Activated CD8-positive, alpha-beta T cell treated with anti-CD3 and anti-CD28 coated beads for 36 hours (primary cell): Measurements from ENCODE around the gene CCNJL. TPM values are rescaled to one million over a fixed set of nuclear protein-coding genes. Genes with fewer than 3 reads are reported as not detected.

ENCODE experiments used
- ATAC-seq: fragments of 200-7000 bp; cut with Tn5 transposase; one replicate; pipeline ENCODE4 v1.10.0; 2021; ENCODE audit warnings: mild to moderate bottlenecking, moderate library complexity
- CTCF ChIA-PET: fragments of 350-600 bp; sonication (Branson Sonifier 250); formaldehyde crosslinking; loops from one replicate; lab custom pipeline; 2021; ENCODE audit warnings: antibody characterized with exemption; lab: Charles Lee
- POLR2A ChIA-PET: fragments of 350-600 bp; sonication (Branson Sonifier 250); formaldehyde crosslinking; loops from one replicate; lab custom pipeline; 2021; ENCODE audit warnings: antibody characterized with exemption; lab: Charles Lee
- DNase-seq: peaks from one replicate; pipeline ENCODE4 v3.0.0-alpha.2; 2020
- H3K27ac Mint-ChIP-seq: one replicate; pipeline ENCODE4 v1.8.0; 2021; ENCODE audit warnings: mild to moderate bottlenecking, mixed read lengths
- H3K27me3 Mint-ChIP-seq: one replicate; pipeline ENCODE4 v1.8.0; 2021; ENCODE audit warnings: mixed read lengths
- H3K36me3 Mint-ChIP-seq: one replicate; pipeline ENCODE4 v1.8.0; 2021; ENCODE audit warnings: low read depth, mixed read lengths
- H3K4me1 Mint-ChIP-seq: one replicate; pipeline ENCODE4 v1.8.0; 2021; ENCODE audit warnings: low read depth, mixed read lengths
- H3K4me3 Mint-ChIP-seq: one replicate; pipeline ENCODE4 v1.8.0; 2021; ENCODE audit warnings: mild to moderate bottlenecking, moderate library complexity, mixed read lengths
- H3K9me3 Mint-ChIP-seq: one replicate; pipeline ENCODE4 v1.8.0; 2021; ENCODE audit warnings: mixed read lengths
- intact Hi-C: fragments of 100-400 bp; cut with micrococcal nuclease; formaldehyde crosslinking; loops from one replicate; pipeline ENCODE4 v1.10.0; 2022
- total RNA-seq, 2 experiments: library from RNA; stranded (reverse); gene quantifications; one replicate each; pipeline ENCODE4 v1.2.3, GENCODE V29; 2021
- TF ChIP-seq, protein P1 (sequence below): fragments of 200-600 bp; IDR thresholded peaks from one replicate; pipeline ENCODE4 v1.8.0; 2022; ENCODE audit warnings: antibody characterized with exemption, mild to moderate bottlenecking

The CCNJL gene
- total RNA-seq, 2 experiments from 2014 or later: not detected

DNA sequence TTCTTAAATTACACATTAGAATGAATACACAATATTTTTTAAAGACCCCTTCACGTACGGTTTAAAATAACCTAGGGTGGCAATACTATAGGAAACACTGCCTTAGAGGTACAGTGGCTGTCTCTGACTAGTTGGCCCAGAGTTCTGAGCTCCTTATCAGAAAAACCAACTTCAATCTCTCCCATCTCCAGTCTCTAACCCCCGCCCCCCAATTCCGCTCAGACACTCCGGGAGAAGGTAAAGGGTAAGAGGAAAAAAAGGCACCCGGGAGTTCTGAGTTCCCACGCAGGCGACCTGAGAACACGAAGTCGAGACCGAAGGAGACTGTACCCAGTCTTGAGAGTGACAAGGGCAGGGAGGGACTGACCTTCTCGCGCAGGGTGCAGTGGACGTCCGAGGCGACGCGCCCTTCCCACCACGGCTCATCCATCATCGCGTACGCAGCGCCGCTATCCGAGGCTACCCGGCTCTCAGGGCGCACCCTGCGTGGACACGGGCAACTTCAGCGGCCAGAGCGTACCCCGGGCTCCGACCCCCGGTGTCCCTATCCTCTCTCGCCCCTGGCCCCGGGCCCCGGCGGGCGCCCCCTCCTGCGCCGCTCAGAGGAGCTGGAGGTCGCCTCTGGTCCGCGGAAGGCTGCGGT lies 752 bp downstream of the CCNJL start:
- Mint-ChIP-seq H3K4me1 (peaks cover 8% of the 10 kb centered on the region), H3K36me3 (no peaks in the 10 kb centered on the region), H3K27me3 (peaks cover 55% of the 10 kb centered on the region), H3K27ac (no peak overlapping the region), H3K4me3 (peak overlapping the region; percentile 38), H3K9me3 (no peaks in the 10 kb centered on the region)
- TF ChIP-seq, protein P1, sequence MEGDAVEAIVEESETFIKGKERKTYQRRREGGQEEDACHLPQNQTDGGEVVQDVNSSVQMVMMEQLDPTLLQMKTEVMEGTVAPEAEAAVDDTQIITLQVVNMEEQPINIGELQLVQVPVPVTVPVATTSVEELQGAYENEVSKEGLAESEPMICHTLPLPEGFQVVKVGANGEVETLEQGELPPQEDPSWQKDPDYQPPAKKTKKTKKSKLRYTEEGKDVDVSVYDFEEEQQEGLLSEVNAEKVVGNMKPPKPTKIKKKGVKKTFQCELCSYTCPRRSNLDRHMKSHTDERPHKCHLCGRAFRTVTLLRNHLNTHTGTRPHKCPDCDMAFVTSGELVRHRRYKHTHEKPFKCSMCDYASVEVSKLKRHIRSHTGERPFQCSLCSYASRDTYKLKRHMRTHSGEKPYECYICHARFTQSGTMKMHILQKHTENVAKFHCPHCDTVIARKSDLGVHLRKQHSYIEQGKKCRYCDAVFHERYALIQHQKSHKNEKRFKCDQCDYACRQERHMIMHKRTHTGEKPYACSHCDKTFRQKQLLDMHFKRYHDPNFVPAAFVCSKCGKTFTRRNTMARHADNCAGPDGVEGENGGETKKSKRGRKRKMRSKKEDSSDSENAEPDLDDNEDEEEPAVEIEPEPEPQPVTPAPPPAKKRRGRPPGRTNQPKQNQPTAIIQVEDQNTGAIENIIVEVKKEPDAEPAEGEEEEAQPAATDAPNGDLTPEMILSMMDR: no peak
- POLR2A ChIA-PET: no interaction called here
- intact Hi-C loops: no loop called here
- DNase-seq (no peak), ATAC-seq (no peak)
- CTCF ChIA-PET: interaction anchor here (2.7 kb wide), 1 partner anchor 33 kb away, joined by 10 read pairs; no protein-coding TSS in a partner anchor

GRCh38 chr5:160310552-160311295 lies 1.6 kb downstream of the CCNJL start:
- CTCF ChIA-PET: no interaction called here
- no peaks in the 10 kb centered on the region for H3K36me3 Mint-ChIP-seq

GRCh38 chr5:160310140-160310539 lies 2.2 kb downstream of the CCNJL start:
- H3K27me3 Mint-ChIP-seq: peaks cover 51% of the 10 kb centered on the region
- CTCF ChIA-PET: no interaction called here

More at GRCh38 chr5:160310552-160311295, 1.6 kb downstream of the CCNJL start:
- no peak for DNase-seq
- Mint-ChIP-seq H3K27me3 (peaks cover 51% of the 10 kb centered on the region), H3K4me3 (no peak overlapping the region), H3K27ac (no peak overlapping the region), H3K9me3 (no peaks in the 10 kb centered on the region), H3K4me1 (peaks cover 8% of the 10 kb centered on the region)
- TF ChIP-seq, protein P1: no peak
- no peak for ATAC-seq
- intact Hi-C loops: no loop called here
- POLR2A ChIA-PET: no interaction called here

GRCh38 chr5:160306696-160307095 lies 5.7 kb downstream of the CCNJL start:
- no peaks in the 10 kb centered on the region for H3K36me3 Mint-ChIP-seq
- ATAC-seq (no peak), DNase-seq (no peak)
- H3K4me3 Mint-ChIP-seq: no peak overlapping the region
- intact Hi-C loops: no loop called here
- H3K4me1 Mint-ChIP-seq: peaks cover 2% of the 10 kb centered on the region
- no peaks in the 10 kb centered on the region for H3K9me3 Mint-ChIP-seq
- TF ChIP-seq, protein P1: no peak
- no peak overlapping the region for H3K27ac Mint-ChIP-seq
- H3K27me3 Mint-ChIP-seq: peaks cover 36% of the 10 kb centered on the region
- ChIA-PET CTCF (interaction anchor here (2.6 kb wide), 1 partner anchor 38 kb away, joined by 6 read pairs; no protein-coding TSS in a partner anchor), POLR2A (no interaction called here)

More at GRCh38 chr5:160310140-160310539, 2.2 kb downstream of the CCNJL start:
- TF ChIP-seq, protein P1: no peak
- no peak overlapping the region for H3K4me3 Mint-ChIP-seq
- peaks cover 8% of the 10 kb centered on the region for H3K4me1 Mint-ChIP-seq
- POLR2A ChIA-PET: no interaction called here
- intact Hi-C loops: no loop called here
- ATAC-seq: no peak
- H3K27ac Mint-ChIP-seq: no peak overlapping the region
- DNase-seq: no peak
- no peaks in the 10 kb centered on the region for H3K9me3 Mint-ChIP-seq
- H3K36me3 Mint-ChIP-seq: no peaks in the 10 kb centered on the region

DNA sequence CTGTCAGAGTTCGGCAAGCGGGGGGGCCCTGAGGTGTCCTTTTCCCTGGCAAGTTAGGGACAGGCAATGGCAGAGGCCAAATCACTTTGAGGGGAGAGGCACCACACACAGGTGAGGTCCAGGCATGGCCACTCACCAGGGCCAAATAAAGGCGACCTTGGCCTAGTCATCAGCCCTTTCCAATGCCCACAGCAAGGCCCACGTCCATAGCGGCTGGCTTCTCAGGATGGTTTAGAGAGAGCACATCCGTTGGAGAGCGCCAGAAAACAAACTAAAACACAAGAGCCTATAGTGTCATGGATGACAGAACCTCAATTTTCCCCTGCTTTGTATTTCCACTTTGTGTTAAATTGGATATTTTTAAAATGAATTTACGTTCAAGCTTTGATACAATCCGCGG lies 7.0 kb downstream of the CCNJL start:
- H3K4me1 Mint-ChIP-seq: no peaks in the 10 kb centered on the region
- ATAC-seq: no peak
- no peaks in the 10 kb centered on the region for H3K9me3 Mint-ChIP-seq
- DNase-seq: no peak
- no peak overlapping the region for H3K27ac Mint-ChIP-seq
- H3K27me3 Mint-ChIP-seq: peaks cover 24% of the 10 kb centered on the region
- intact Hi-C loops: no loop called here
- POLR2A ChIA-PET: interaction anchor here (1.1 kb wide), 1 partner anchor 23 kb away, joined by 3 read pairs; no protein-coding TSS in a partner anchor
- no peak overlapping the region for H3K4me3 Mint-ChIP-seq
- CTCF ChIA-PET: interaction anchor here (2.6 kb wide), 1 partner anchor 40 kb away, joined by 6 read pairs; no protein-coding TSS in a partner anchor
- TF ChIP-seq, protein P1: no peak
- no peaks in the 10 kb centered on the region for H3K36me3 Mint-ChIP-seq
